Stimulated activated CD4-positive, alpha-beta T cell treated with anti-CD3 and anti-CD28 coated beads, Interleukin-15, amount 100 ng/mL, for 1 hour (primary cell): Measurements from ENCODE around the gene BOD1L2.

Experiments used
- DNase-seq, 2 donors: peaks; one replicate each; pipeline ENCODE4 v3.0.0-alpha.2; 2020; ENCODE audit warnings: low read depth in 1 of 2, low spot score in 1 of 2

The BOD1L2 gene

DNA sequence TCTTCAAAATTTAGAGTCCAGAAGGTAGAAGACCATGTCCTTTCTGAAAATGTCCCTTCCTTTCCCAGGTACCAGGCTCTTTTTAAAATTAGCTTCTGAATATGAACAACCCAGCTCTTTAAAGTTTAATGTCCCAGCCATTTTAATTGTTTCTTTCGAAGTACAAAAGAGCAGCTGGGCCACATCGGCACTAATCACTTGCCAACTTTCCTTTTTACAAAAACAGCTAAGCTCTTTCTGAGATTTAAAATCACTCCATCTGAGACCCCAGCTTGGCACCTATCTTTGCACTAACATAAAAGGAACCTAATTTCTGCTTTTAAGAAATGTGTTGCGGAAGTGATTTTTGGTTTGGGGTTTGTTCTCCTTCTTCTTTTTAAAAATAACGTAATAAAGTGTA, 2.6 kb downstream of the BOD1L2 start:
- DNase-seq, result no peak

DNA sequence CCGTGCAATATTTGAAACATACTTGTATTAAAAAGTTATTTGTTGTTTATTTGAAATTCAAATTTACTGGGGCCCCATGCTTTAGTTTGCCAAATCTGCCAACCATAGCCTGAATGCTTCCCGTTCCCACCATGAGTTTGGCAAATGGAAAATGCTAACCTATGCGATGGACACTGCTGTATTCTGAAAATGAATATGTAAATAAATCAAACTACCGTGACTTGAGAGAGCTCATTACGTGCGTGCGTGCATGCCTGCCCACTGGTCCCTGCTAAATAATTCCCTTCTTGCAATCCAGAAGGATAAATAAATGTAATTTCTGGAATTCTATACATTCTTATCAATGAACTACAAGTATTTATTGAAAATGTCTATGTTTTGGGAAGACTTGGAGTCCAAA, 3.2 kb downstream of the BOD1L2 start:
- DNase-seq, result no peak

DNA sequence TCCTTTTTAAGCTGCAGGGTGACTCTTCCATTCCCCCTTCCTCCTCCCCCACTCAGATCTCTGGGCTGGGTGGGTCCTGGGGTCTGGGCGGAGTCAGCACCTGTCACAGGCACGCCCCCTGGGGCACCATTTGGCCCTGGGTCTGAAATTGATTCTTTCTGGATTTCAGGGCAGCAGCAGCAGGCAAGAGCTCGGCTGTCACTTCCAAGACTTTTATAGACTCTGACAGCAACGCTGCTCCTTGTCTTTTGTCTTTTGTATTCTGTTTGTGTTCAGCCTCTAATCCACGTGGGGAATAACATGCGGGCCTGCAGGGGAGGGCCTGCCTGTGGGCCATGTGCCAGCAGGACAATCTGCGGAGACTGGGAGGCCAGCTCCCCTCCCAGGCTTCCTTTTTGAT, 3.9 kb downstream of the BOD1L2 start:
- no peak for DNase-seq

DNA sequence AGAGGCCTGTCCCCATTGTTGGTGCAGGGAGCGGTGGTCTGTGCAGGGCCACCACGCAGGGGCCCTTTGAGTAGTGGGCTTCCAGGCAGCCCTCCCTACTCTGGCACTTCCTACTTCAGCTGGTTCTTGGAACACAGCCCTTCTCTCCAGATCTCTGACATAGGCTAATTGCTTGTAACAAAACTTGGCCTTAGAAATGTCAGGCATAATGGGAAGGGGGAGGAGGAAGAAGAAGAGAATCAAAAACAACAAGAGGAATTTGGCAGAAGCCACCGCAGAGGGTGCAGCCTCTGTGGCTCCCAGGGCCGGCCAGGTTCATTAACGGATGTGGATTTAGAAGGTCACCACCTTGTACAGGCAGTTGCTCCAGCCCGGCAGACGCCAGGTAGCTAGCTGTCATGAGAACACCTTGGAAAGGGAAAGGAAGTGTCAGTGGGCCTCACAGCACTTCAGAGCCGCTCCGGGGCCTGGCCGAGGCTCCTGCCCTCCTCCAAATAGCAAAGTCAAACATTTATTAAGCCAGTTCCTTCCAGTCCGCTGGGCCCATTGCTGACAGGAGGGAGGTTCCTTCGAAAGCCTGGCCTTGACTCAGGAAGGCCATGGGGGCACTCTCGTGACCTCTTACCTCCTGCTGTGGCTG, 7.4 kb downstream of the BOD1L2 start:
- no peak for DNase-seq

DNA sequence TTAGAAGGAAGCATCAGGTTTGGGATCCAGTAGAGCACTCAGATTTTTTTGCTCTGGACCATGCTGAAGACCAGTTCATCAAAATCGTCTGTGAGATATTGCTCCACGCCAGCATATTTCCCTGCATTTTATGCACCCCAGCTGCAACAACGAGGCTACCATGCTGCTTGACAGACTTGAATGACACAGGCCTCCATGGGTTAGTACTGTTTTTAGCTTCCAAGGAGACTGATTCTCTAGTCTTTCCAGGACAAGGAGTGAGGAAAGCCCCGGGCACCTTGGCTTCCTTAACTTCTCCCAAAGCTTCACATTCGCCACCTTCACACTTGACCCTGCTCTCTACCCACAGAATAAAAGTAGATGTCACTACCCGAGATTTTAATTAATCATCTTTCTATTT, 17.5 kb downstream of the BOD1L2 start:
- DNase-seq, result no peak

DNA sequence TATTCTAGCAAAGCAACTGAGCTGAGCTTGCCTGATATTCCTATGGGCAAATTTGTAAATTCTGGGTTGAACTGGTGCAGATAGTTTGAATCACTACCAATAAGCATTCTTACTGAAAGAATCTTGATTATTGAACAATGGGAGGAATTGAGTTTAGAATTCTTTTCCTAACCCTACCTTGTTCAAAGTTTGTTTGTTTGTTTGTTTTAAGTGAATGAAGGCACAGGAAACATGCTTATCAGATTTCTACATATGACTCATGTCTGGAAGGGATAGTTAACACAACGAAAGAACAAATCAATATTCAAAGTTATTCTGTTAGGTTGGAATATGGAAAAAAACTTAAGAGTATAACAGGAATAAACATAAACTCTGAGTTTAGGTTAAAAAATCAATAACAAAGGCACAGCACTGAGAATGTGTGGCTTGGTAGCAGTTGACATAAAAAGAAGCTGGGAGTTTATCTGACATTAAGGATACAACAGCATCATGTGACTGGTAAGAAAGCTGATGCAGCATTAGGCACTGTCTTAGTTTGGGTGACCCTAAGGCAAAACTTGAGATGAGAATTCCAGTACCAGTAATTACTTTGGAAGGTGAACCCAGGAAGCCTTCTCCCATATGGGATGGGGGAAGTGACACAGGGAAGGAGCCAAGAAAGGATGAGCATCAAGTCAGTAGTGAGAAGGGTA, 20.9 kb downstream of the BOD1L2 start:
- no peak for DNase-seq

DNA sequence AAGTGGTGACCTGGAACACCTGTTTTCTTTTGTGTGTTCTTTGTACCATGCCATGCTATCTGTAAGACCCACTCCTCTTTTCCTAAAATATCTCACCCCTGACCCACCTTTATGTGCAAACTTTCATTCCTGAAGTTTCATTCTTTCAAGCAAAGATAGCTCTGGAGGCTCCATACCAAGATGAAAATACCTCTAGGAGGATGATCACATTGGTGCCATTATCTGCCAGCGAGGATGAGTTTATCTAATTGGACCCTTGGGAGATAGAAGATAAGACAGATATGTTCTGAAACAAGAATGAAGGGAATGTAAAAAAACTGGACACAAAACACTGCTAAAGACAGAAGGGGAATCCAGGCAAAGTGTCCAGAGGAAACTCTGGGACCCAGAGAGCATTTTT, 24.1 kb downstream of the BOD1L2 start:
- no peak for DNase-seq

DNA sequence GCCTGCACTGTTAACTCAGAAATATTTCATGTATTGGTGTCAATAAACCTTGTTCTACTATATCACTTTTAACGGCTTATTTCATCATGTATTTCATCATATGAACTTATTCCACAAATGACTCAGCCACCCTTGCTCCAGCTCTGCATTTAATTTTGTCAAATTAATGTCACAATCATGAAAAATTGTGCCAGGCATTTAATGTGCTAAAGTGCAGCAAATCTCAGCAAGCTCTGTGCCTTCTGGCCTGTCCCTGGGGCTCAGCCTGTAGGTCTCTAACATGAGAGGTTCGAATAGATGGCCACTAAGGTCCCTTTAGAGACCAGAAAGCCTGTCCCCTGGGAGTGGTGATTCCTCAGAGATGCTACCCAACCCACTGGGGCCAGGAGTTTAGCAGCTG, 28.6 kb downstream of the BOD1L2 start:
- no peak for DNase-seq

DNA sequence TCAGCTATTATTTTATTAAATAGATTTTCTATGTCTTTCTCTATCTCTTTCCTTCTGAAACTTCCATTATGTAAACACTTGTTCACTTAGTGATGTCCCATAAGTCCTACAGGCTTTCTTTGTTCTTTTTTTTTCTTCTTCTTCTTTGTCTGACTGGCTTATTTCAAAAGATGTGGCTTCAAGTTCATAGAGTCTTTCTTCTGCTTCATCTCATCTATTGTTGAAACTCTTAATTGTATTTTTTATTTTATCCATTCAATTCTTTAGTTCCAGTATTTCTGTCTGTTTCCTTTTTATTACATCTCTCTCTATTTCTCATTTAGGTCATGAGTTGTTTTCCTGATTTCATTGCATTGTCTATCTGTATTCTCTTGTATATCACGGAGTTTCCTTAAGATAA, 38.5 kb downstream of the BOD1L2 start:
- no peak for DNase-seq

DNA sequence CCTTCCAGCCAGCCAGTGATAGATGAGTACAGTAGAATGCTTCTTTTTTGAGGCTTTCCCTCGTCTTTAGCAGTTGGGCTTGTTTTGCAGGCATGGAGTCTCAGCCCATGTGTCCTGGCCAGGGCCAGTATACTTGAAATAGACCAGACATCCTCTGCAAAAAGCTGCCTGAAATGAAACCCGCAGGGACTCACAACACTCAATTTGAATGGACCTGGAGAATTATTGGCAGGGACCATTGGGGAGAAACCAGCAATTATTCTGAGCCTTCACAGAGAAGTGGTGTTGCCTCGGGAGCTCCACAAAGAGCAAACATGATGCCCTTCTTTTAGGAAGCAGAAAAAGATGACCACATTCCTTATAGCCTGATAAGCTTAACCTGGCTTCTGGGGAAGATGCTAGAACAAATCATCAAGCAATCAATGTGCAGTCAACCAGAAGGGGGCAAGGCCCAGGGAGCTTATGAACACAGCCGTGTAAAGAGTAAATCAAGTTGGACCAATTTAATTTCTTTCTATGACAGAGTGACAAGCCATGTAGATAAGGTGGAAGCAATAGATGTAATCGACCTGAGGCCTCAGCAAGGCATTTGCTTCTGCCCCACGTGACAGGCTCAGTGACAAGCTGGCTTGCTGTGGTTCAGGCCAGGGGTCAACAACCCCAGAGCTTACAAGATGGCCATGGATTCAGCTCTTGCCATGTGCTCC, 42.1 kb downstream of the BOD1L2 start:
- DNase-seq, result no peak

DNA sequence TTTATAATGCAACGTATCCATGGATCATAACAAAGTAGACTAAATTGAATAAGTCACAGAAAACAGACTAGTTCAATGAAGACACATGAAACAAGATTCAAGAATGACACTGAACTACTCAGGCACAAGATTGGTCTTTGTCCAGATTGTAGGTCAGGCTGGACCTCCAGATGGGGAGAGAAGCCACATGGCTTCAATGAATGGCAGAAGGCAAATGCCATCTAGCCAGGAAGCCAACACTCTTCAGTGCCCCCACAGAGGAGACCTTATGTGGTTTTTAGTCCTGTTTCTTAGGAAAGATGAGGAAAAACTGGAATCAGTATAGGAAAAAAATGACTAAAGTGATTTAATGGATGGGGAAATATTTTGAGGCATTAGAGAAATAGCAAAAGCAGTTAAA, 43.1 kb downstream of the BOD1L2 start:
- no peak for DNase-seq

DNA sequence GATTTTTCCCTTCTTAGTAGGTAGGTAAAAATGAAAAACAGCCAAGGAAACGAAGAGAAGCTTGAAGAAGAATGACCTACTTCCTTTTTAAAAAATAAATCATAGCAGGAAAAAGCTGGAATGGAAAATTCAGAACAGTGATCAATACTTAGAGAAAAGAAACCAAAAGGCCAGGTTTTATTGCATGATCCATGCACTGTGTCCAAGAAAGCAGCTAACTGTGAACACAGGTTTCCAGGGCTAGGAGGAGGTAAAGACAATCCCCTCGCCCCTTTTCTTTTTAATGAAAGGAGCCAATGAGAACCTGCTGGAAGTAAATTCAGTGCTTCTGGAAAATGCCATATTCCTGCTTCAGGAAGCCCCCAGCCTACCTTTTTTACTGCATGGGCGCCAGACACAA, 47.2 kb downstream of the BOD1L2 start:
- DNase-seq, result no peak

DNA sequence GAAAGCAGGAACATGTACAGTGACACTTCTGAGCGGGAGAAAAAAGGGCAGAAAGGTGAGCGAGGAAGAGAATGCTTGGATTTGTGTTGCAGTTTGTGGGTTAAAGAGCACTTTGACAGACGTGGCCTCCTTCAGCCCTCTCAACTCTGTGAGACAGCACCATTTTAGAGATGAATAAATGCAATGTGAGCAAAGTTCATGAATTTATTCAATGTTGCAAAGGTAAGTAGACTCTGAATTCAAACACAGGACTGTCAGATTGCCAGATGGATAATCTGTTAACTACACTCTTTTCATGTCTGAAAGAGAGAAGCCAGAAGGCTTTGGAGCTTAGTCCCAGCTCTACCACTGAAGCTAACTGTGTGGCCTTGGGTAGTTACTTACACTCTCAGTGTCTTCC, 47.7 kb downstream of the BOD1L2 start:
- DNase-seq, result no peak

DNA sequence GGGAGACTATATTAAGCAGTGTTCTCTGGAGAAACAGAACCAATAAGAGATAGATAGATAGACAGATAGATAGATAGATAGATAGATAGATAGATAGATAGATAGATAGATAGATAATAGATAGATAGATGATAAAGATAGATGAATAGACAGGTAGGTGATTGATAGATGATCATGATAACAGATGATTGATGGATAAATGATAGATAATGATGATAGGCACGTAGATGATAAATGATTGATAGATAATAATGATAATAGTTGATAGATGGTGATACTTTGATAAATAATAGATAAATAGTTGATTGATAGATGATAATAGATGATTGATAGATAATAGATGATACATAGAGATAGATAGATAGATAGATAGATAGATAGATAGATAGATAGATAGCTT, 48.5 kb downstream of the BOD1L2 start:
- no peak for DNase-seq

DNA sequence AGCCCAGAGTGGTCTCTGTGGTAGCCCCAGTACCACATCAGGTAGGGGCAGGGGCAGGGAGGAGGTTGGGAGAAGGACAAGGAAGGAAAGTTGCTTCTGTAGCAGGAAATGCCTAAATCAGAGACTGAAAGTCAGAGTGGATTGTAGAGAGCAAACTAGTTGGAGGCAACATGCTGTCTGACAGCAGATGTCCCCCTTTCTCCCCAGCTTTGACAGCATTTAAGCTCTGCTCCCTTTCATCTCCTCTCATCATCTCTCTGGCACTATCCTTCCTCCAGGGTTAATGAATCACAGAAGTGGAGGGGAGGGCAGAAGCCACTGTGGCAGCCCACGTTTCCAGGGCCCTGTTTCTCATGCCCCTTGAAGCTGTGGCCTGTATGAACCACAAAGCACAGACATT, 50.4 kb downstream of the BOD1L2 start:
- no peak for DNase-seq

DNA sequence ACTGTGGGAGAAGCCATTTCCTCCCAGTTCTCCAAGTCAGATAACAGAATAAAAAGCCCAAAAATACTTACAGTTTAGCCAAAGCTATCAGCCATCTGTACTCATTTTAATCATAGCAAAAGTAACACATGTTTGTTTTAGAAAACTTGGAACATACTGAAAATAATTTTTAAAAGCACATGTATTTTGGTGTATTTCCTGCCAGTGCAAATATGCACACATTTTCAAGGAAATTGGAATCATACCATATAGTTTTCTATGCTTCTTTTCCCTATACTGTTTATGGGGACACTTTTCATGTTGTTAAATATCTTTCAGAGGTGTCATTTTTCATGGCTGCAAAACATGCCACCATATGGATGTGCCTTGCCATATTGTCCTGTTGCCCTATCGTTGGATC, 51.2 kb downstream of the BOD1L2 start:
- DNase-seq, result no peak
